Psoas muscle (tissue), 8 donors: ENCODE measurements around the gene GPR62. TPM values are rescaled to one million over a fixed set of nuclear protein-coding genes. Genes with fewer than 3 reads are reported as not detected.

ENCODE experiments used
- ATAC-seq, 4 donors: fragments of 200-7000 bp; cut with Tn5 transposase; one replicate each; pipeline ENCODE4 v1.9.1; 2020; ENCODE audit warnings: moderate library complexity in 3 of 4, mild to moderate bottlenecking in 2 of 4
- DNase-seq, 2 donors: peaks; one replicate each; pipeline ENCODE4 v3.0.0-alpha.2; 2020
- H3K27ac ChIP-seq: fragments of 200-600 bp; one replicate; pipeline ENCODE4 v1.8.0; 2022
- H3K27me3 ChIP-seq, 3 donors: fragments of 200-600 bp in 1 of 3; one replicate each; pipeline versions ENCODE4 v1.6.1 to v1.8.0; 2013 to 2022; ENCODE audit warnings: low read length in 2 of 3, mild to moderate bottlenecking in 2 of 3, moderate library complexity in 1 of 3; ENCODE audit not compliant: insufficient read depth in 3 of 3
- H3K36me3 ChIP-seq, 2 donors: fragments of 200-600 bp in 1 of 2; one replicate each; pipeline versions ENCODE4 v1.6.1 to v1.8.0; 2013 to 2022; ENCODE audit warnings: low read depth in 1 of 2, mild to moderate bottlenecking in 1 of 2, moderate library complexity in 1 of 2; ENCODE audit not compliant: insufficient read depth in 1 of 2
- H3K4me1 ChIP-seq: fragments of 200-600 bp; one replicate; pipeline ENCODE4 v1.8.0; 2022
- H3K4me3 ChIP-seq: fragments of 200-600 bp; one replicate; pipeline ENCODE4 v1.8.0; 2022; ENCODE audit warnings: mild to moderate bottlenecking
- H3K9me3 ChIP-seq: fragments of 200-600 bp; one replicate; pipeline ENCODE4 v1.8.0; 2022
- WGBS, 3 donors: extraction: QIAGEN DNeasy Blood & Tissue Kit; methylation state at CpG; one replicate each; pipeline versions ENCODE4 v1.1.6 to v1.1.7; 2013; 5-methylcytosine and 5-hydroxymethylcytosine counted together
- intact Hi-C, 2 donors: fragments of 100-400 bp; cut with DNase I; formaldehyde crosslinking; loops; one replicate each; pipeline versions ENCODE4 v1.11.0 to v1.14.2; 2022
- long read RNA-seq, 2 donors: library from polyadenylated mRNA; unstranded; transcript quantifications; one replicate each; pipeline ENCODE4 v2.0.0, GENCODE V29; 2021
- polyA plus RNA-seq, 3 donors: library from polyadenylated mRNA; stranded (reverse); fragments of 200-250 nt; gene quantifications; one replicate each; pipeline ENCODE4 v1.2.3, GENCODE V29; 2013
- total RNA-seq, 4 donors: library from RNA; stranded (reverse); fragmentation: NEBNext Ultra II Directional in 2 of 4; extraction: Animal tissue kit (Norgen Biotek cat#: 25700) in 2 of 4; gene quantifications; one replicate each; pipeline versions ENCODE4 v1.2.1 to v1.2.4, GENCODE V29; 2021 to 2023
- TF ChIP-seq, protein P1 (sequence below): fragments of 200-600 bp; IDR thresholded peaks from one replicate; pipeline ENCODE4 v1.8.0; 2022; ENCODE audit warnings: antibody characterized with exemption
- donor health status: healthy with polysubstance abuse.
- donor health status: DM: no; HTN: no; CAD: no; lungs with moderate emphysema.
- donor health status: Bipolar disorder and iron deficiency.
- donor health status: healthy.
- donor health status: DM: yes; HTN: yes; CAD: no.
- donor health status: DM: no; HTN: no; CAD: no.
- donor health status: DM: no; HTN: no; CAD: no.
- donor health status: DM: yes; HTN: yes; CAD: no.

GPR62 gene, protein sequence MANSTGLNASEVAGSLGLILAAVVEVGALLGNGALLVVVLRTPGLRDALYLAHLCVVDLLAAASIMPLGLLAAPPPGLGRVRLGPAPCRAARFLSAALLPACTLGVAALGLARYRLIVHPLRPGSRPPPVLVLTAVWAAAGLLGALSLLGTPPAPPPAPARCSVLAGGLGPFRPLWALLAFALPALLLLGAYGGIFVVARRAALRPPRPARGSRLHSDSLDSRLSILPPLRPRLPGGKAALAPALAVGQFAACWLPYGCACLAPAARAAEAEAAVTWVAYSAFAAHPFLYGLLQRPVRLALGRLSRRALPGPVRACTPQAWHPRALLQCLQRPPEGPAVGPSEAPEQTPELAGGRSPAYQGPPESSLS
- total RNA-seq (under 1 TPM; 0.16 to 0.65 (median 0.32) TPM), polyA plus RNA-seq (under 1 TPM; 0.04 to 0.93 (median 0.07) TPM)
- long read RNA-seq, donor 1, partial matches to known transcripts, result 0 of 1 reads
- long read RNA-seq, donor 1, other reads (novel, unspliced or antisense), result 0 of 1 reads
- long read RNA-seq, donor 2, result 0 reads

GRCh38 chr3:51955175-51955892 is at the start of gene GPR62:
TSS of gene GPR62 (plus strand) at chr3:51955381. CDS start at chr3:51955653, 272 bp downstream.
- WGBS, 3 donors, result 11 to 15% (median 13%) methylated on average over 18 to 33 of the region's 33 CpGs
- Histone ChIP-seq H3K4me1 (peaks cover 16% of the 10 kb centered on the region), H3K4me3 (peak within 1 kb of the TSS; percentile 66), H3K36me3 (peaks cover 0 to 42% of the 10 kb centered on the region in 2 donors), H3K27ac (peak within 1 kb of the TSS; percentile 82), H3K27me3 (no peaks in the 10 kb centered on the region), H3K9me3 (no peaks in the 10 kb centered on the region)
- ATAC-seq, result peak; percentile 51 to 78 (median 64)
- intact Hi-C loops, result no loop called here
- DNase-seq, result peak in 1 of 2 donors; percentile 80
- TF ChIP-seq, protein P1, sequence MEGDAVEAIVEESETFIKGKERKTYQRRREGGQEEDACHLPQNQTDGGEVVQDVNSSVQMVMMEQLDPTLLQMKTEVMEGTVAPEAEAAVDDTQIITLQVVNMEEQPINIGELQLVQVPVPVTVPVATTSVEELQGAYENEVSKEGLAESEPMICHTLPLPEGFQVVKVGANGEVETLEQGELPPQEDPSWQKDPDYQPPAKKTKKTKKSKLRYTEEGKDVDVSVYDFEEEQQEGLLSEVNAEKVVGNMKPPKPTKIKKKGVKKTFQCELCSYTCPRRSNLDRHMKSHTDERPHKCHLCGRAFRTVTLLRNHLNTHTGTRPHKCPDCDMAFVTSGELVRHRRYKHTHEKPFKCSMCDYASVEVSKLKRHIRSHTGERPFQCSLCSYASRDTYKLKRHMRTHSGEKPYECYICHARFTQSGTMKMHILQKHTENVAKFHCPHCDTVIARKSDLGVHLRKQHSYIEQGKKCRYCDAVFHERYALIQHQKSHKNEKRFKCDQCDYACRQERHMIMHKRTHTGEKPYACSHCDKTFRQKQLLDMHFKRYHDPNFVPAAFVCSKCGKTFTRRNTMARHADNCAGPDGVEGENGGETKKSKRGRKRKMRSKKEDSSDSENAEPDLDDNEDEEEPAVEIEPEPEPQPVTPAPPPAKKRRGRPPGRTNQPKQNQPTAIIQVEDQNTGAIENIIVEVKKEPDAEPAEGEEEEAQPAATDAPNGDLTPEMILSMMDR, result no peak

GRCh38 chr3:51908026-51908425 is 47.2 kb upstream of the GPR62 start:
- H3K4me1 ChIP-seq, result no peaks in the 10 kb centered on the region
- no peaks in the 10 kb centered on the region for H3K27me3 ChIP-seq
- TF ChIP-seq, protein P1, result no peak
- H3K36me3 ChIP-seq, result no peaks in the 10 kb centered on the region
- H3K27ac ChIP-seq, result no peak overlapping the region
- 63 to 79% (median 71%) methylated on average over 4 of the region's 4 CpGs for WGBS, 3 donors
- intact Hi-C loops, result no loop called here
- H3K4me3 ChIP-seq, result no peak overlapping the region
- DNase-seq (no peak), ATAC-seq (no peak)
- no peaks in the 10 kb centered on the region for H3K9me3 ChIP-seq

DNA sequence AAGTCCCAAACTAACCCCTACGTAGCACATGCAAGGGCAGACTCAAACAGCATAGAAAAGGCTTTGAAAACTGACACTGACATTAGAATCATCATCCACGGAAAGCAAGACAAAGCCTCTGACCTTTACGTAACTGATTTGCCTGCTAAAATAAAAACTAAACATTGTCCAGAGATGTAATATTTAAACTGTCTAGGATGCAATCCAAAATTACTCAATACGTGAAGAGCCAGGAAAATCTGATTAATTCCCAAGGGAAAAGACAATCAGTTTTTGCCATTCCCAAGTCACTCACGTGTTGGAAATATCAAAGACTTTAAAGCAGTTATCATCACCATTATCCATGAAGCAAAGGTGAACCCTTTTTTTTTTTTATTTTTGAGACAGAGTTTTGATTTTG is 38.8 kb upstream of the GPR62 start:
- H3K36me3 ChIP-seq, result no peaks in the 10 kb centered on the region
- DNase-seq, result no peak
- H3K27me3 ChIP-seq, result no peaks in the 10 kb centered on the region
- H3K4me3 ChIP-seq, result no peak overlapping the region
- no peak for ATAC-seq
- no peak overlapping the region for H3K27ac ChIP-seq
- TF ChIP-seq, protein P1, result no peak
- H3K9me3 ChIP-seq, result no peaks in the 10 kb centered on the region
- no peaks in the 10 kb centered on the region for H3K4me1 ChIP-seq
- intact Hi-C loops, result no loop called here
- 47 to 49% (median 48%) methylated on average over 5 of the region's 5 CpGs for WGBS, 3 donors

- intact Hi-C loops, result no loop called here
- WGBS, 3 donors, result 80 to 84% (median 80%) methylated on average over 11 of the region's 11 CpGs
- TF ChIP-seq, protein P1, result no peak
Measured at GRCh38 chr3:51921081-51921578, 34.1 kb upstream of the GPR62 start.

More at GRCh38 chr3:51921081-51921578, 34.1 kb upstream of the GPR62 start:
- no peak for ATAC-seq
- Histone ChIP-seq H3K27ac (no peak overlapping the region), H3K9me3 (no peaks in the 10 kb centered on the region), H3K4me3 (no peak overlapping the region), H3K36me3 (no peaks in the 10 kb centered on the region), H3K27me3 (no peaks in the 10 kb centered on the region), H3K4me1 (peaks cover 3% of the 10 kb centered on the region)
- no peak for DNase-seq
